GM21515 (cell line): ENCODE measurements around the gene PRSS21.

Source experiments
- ATAC-seq: cut with Tn5 transposase; IDR thresholded peaks from one replicate; pipeline ENCODE4 v1.9.1; 2021; ENCODE audit not compliant: unreplicated experiment

PRSS21 gene

DNA sequence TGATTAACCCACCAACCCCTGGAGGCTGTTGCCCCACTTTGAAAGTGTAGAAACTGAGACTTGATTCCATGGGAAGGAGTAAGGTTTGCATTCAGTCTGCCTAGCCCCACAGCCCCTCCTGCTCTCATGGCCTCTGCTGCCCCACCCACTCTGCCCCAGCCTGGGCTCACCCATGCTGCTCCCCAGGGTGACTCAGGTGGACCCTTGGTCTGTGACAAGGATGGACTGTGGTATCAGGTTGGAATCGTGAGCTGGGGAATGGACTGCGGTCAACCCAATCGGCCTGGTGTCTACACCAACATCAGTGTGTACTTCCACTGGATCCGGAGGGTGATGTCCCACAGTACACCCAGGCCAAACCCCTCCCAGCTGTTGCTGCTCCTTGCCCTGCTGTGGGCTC lies 12.3 kb upstream of the PRSS21 start:
- ATAC-seq: no peak

DNA sequence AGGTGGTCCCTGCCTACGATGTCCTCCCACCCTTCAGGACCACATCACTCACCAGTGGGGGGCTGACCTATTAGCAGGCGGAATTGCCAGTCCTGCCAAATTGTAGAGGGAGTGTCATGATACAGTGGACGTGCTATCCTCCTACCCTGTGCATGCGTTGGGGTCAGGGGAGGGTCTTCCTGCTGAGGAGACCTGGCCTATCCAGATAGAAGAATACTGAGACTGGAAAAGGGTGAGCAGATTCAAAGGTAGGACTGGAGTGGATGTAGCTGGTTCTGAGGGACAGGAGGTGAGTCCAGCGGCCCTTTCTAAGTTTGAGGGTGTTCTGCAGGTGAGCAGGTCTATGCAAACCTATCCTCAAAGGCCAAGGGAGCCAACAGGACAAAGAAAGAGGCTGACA lies 10.8 kb upstream of the PRSS21 start:
- ATAC-seq: no peak

DNA sequence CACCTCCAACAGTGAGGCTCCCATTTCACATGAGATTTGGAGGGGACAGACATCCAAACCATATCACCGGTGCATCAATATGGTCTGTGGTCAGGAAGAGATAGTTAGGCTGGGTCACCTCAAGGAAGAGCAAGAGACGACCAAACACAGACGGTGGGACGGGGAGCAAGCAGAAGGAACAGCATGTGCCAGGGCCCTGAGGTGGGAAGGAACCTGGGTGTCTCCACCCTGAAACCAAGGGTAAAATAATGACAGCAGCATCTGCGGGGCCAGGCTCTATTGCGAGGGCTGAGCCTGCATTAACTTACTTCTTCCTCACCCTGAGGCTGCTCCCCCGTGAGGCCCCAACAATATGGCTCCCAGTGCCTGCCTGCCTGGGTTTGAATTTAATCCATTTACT lies 8.9 kb upstream of the PRSS21 start:
- no peak for ATAC-seq

GRCh38 chr16:2809149-2809760 lies 7.8 kb upstream of the PRSS21 start:
- ATAC-seq: no peak

- no peak for ATAC-seq
Measured at GRCh38 chr16:2810651-2811050, 6.4 kb upstream of the PRSS21 start.

DNA sequence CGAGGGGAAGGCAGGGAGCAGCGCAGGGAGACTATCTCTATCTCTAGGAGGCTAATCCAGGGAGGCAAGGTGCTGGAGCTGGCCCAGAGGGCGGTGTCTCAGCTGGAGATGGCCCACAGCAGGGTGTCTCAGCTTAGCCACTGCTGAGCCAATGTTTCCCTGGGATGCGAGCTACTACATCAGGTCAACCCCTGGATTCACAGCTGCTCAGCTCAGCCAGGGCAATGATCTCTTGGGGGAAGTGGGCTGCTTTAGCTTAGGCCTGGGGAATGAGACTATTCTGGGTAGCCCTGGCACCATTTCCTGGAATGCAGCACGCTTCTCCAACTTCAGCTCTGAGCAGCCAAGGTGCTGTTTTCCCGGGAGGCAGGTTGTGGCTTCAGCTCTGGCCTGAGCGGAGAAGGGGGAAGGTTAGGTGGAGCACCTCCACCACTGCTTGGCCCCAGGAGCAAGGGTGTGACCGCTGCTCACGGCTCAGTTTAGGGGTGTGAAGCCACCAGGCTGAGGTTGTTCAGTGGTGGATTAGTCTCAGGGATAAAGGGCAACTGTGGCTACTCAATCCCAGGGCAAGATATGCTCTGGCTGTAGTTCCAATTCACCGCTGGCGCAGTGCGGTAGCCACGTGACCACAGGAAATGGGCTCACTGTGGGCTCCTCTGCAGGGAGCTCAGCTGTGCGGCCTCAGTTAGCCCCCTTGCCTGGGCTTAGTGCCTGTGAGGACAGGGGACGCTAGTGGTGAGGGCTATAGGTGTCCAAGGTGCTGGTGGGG lies 5.2 kb upstream of the PRSS21 start:
- no peak for ATAC-seq

GRCh38 chr16:2813771-2814221 lies 3.2 kb upstream of the PRSS21 start:
- no peak for ATAC-seq

GRCh38 chr16:2814551-2815298 lies 2.3 kb upstream of the PRSS21 start:
- ATAC-seq: no peak

GRCh38 chr16:2815299-2815771 lies 1.7 kb upstream of the PRSS21 start:
- ATAC-seq: no peak

DNA sequence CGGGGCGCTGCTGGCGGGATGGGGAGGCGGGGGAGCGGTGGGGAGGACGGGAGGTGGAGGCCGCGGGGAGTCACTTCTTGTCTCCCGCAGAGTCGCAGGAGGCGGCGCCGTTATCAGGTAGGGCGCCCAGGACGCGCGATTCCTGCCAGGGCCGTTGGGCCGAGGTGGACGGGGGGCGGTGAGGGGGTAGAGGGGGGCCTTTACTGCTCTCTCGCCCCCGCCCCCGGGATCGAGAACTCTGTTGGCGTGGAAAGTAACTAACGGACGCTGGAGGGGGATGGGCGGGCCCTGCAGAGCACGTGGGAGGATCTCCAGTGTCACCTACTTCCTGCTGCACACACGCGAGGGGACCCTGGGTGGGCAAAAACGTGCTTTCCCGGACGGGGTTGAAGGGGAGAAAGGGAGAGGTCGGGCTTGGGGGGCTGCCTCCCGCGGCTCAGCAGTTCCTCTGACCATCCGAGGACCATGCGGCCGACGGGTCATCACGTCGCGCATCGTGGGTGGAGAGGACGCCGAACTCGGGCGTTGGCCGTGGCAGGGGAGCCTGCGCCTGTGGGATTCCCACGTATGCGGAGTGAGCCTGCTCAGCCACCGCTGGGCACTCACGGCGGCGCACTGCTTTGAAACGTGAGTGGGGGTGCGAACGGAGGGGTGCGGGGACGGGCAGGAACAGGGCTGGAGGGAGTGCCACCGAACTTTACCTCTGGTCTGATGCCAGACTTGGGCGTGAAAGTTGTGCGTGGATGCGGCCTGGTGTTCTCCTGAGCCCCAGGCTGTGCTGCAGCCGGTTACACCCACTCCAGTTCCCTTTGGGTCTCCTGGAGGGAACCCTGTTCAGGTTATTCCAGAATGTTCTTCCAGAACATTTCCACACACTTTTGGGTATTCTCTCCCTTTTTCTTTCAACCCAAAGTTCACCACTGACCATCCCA lies 569 bp downstream of the PRSS21 start:
- no peak for ATAC-seq

DNA sequence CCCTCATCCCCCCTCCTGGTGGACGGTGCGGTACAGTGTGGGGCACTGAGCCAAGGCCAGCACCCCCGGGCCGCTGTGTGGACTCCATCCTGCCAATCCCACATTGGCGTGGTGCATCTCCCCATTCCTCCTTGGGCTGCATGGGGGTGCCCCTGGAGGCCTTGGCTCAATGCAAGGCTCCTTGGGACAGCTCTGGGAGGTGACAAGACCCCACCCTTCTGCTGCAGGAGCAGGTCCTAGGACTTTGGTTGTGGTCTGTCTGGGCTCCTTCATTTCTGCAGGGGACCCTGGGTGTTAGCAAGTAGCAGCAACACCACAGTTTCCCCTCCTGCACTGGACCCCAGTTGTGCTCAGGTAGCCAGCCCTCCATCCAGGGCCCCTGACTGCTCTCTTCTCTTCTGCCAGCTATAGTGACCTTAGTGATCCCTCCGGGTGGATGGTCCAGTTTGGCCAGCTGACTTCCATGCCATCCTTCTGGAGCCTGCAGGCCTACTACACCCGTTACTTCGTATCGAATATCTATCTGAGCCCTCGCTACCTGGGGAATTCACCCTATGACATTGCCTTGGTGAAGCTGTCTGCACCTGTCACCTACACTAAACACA lies 1.3 kb downstream of the PRSS21 start:
- ATAC-seq: no peak

DNA sequence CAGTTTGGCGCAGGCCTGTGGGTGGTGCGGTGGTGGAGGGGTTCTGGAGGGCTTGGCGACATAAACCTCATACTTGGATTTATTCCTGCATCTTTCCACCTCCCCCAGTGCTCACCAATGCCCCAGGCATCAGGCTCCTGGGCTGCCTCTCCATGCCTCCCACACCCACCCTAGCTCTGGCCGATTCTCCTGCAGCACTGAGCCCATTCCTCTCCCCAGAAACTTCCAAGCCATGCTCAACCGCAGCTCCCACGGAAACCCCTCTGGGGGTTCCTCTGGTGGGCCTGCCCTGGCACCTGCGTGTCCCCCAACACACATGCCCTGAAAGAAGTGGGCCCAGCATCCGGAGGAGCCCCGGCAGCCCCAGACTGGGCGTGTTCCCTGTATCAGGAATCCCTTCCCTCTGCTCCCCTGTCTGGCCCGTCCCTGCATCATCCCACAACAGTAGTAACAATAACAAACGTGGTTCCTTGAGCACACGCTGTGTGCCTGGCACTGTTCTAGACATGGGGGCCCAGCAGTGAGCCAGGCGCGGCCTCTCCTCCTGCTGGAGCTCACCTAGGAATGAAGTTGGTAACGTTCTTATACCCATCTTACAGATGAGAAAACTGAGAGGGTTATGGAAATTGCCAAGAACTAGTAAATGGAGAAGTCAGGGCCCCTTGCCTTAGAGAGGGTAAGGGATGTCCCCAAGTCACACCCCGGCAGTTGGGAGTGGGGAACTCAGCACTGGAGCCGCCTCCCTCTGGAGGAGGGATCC lies 2.3 kb downstream of the PRSS21 start:
- ATAC-seq: no peak

- ATAC-seq: no peak
Measured at GRCh38 chr16:2819939-2820835, 3.1 kb downstream of the PRSS21 start.

DNA sequence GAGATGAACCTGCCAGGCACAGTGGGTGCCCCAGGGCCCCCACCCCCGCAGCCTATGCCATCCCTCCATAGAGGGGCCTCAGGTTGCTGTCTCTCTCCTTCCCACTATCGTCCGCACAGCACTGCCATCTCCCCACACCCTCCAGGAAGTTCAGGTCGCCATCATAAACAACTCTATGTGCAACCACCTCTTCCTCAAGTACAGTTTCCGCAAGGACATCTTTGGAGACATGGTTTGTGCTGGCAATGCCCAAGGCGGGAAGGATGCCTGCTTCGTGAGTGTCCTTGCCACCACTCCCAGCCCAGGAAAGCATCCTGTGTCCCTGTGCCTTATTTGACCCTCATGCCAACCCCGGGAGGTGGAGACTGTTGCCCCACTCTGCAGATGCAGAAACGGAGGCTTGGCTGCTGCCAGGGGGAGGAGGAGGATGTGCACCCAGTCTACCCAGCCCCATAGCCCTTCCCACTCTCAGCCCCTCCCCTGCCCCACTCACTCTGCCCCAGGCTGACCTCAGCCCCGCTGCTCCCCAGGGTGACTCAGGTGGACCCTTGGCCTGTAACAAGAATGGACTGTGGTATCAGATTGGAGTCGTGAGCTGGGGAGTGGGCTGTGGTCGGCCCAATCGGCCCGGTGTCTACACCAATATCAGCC lies 3.9 kb downstream of the PRSS21 start:
- ATAC-seq: no peak

DNA sequence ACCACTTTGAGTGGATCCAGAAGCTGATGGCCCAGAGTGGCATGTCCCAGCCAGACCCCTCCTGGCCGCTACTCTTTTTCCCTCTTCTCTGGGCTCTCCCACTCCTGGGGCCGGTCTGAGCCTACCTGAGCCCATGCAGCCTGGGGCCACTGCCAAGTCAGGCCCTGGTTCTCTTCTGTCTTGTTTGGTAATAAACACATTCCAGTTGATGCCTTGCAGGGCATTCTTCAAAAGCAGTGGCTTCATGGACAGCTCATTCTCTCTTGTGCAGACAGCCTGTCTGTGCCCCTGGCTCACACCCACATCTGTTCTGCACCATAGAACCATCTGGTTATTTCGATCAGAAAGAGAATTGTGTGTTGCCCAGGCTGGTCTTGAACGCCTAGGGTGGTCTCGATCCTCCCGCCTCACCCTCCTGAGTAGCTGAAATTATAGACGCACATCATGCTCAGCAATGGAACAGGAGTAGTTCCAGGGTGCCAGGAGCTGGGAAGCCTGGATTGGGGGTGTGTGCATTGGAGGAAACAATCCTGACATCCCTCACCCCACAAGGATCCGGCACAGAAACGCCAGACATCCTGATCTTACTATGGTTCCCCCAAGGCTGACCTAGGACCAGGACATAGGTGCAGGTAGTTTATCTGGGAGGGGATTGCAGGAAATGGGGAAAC lies 4.6 kb downstream of the PRSS21 start:
- ATAC-seq: no peak

DNA sequence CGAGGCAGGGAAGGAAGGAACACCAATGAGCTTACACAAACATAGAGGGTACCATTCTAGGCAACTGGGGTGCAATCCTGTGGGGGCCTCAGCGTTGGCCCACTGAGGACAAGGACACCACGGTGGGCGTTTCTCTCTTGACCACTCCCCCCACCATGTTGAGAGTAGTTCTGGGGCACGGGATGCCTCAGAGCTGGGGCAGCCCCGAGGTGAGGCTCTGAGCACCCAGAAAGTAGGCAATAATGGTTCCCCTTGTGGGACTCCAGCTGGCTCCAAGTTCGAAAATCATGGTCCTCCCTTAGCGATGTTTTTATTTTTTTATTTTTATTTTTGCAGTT lies 5.1 kb downstream of the PRSS21 start:
- no peak for ATAC-seq

- no peak for ATAC-seq
Measured at GRCh38 chr16:2822496-2822895, 5.5 kb downstream of the PRSS21 start.

- ATAC-seq: no peak
Measured at GRCh38 chr16:2824626-2825025, 7.6 kb downstream of the PRSS21 start.
